Loucy (cell line): ENCODE results near the gene OLFM1.

Source experiments
- H2AFZ ChIP-seq: fragments of 200-600 bp; sonication (generic); 2 replicates; pipeline ENCODE4 v1.6.0; 2016; ENCODE audit warnings: antibody characterized with exemption, mild to moderate bottlenecking, low read length, moderate library complexity
- H3F3A ChIP-seq: fragments of 200-600 bp; 2 replicates; pipeline ENCODE4 v1.6.0; 2016; ENCODE audit warnings: antibody characterized with exemption, low read depth, mild to moderate bottlenecking
- H3K27me3 ChIP-seq: fragments of 200-600 bp; sonication (generic); 2 replicates; pipeline ENCODE4 v1.6.1; 2014; ENCODE audit warnings: low read length, mild to moderate bottlenecking; ENCODE audit not compliant: insufficient read depth, poor library complexity, severe bottlenecking
- H3K36me3 ChIP-seq: fragments of 200-600 bp; sonication (generic); 2 replicates; pipeline ENCODE4 v1.6.1; 2016; ENCODE audit warnings: low read length; ENCODE audit not compliant: insufficient read depth
- H3K4me1 ChIP-seq: fragments of 200-600 bp; sonication (generic); 2 replicates; pipeline ENCODE4 v1.5.1; 2014; ENCODE audit warnings: low read length, mild to moderate bottlenecking; ENCODE audit not compliant: insufficient read depth, poor library complexity, severe bottlenecking
- H3K4me2 ChIP-seq: fragments of 200-600 bp; sonication (generic); 2 replicates; pipeline ENCODE4 v1.6.0; 2014; ENCODE audit warnings: antibody characterized with exemption, low read length, low read depth, mild to moderate bottlenecking; ENCODE audit not compliant: poor library complexity, severe bottlenecking
- H3K4me3 ChIP-seq: fragments of 200-600 bp; sonication (generic); 2 replicates; pipeline ENCODE4 v1.5.1; 2014; ENCODE audit warnings: low read length, mild to moderate bottlenecking, mixed read lengths; ENCODE audit not compliant: poor library complexity, severe bottlenecking
- H3K79me2 ChIP-seq: fragments of 200-600 bp; sonication (generic); 2 replicates; pipeline ENCODE4 v1.6.1; 2014; ENCODE audit warnings: low read length; ENCODE audit not compliant: insufficient read depth
- H3K9ac ChIP-seq: fragments of 200-600 bp; sonication (generic); 2 replicates; pipeline ENCODE4 v1.6.0; 2014; ENCODE audit warnings: mild to moderate bottlenecking, low read depth, low read length, moderate library complexity; ENCODE audit not compliant: poor library complexity, severe bottlenecking
- H3K9me2 ChIP-seq: fragments of 200-600 bp; sonication (generic); replicated peaks from 2 replicates; pipeline ENCODE4 v1.6.1; 2016; ENCODE audit warnings: low read depth, low read length, mixed read lengths
- H3K9me3 ChIP-seq: fragments of 200-600 bp; sonication (generic); 2 replicates; pipeline ENCODE4 v1.6.1; 2014; ENCODE audit warnings: mild to moderate bottlenecking, antibody characterized with exemption, low read length, low read depth; ENCODE audit not compliant: insufficient read depth
- H4K20me1 ChIP-seq: fragments of 200-600 bp; sonication (generic); 2 replicates; pipeline ENCODE4 v1.6.0; 2014; ENCODE audit warnings: antibody characterized with exemption, low read length, mild to moderate bottlenecking; ENCODE audit not compliant: insufficient read depth, poor library complexity, severe bottlenecking
- CTCF ChIP-seq: fragments of 200-600 bp; sonication (generic); conservative IDR thresholded peaks from 2 replicates; pipeline ENCODE4 v1.5.1; 2014; ENCODE audit warnings: mild to moderate bottlenecking, antibody characterized with exemption, low read length
- EZH2phosphoT487 ChIP-seq: fragments of 200-600 bp; IDR thresholded peaks from 2 replicates; pipeline ENCODE4 v1.6.1; 2018; ENCODE audit warnings: antibody characterized with exemption, mild to moderate bottlenecking, moderate library complexity, borderline replicate concordance

OLFM1 gene

GRCh38 chr9:135076143-135076875, 11.2 kb upstream of the OLFM1 start:
- no peaks in the 10 kb centered on the region for H3K9me2 ChIP-seq
- H3K79me2 ChIP-seq = no peaks in the 10 kb centered on the region
- TF ChIP-seq EZH2phosphoT487 = no peak
- no peak for TF ChIP-seq CTCF
- H3K36me3 ChIP-seq = no peaks in the 10 kb centered on the region
- H3F3A ChIP-seq = no peaks in the 10 kb centered on the region
- H3K4me3 ChIP-seq = no peak overlapping the region
- no peaks in the 10 kb centered on the region for H3K27me3 ChIP-seq
- no peak overlapping the region for H2AFZ ChIP-seq
- no peaks in the 10 kb centered on the region for H3K4me1 ChIP-seq
- H3K4me2 ChIP-seq = no peak overlapping the region
- H3K9ac ChIP-seq = no peak overlapping the region
- H4K20me1 ChIP-seq = no peaks in the 10 kb centered on the region
- H3K9me3 ChIP-seq = no peaks in the 10 kb centered on the region

GRCh38 chr9:135076876-135077430, 10.5 kb upstream of the OLFM1 start:
- H3K4me1 ChIP-seq = no peaks in the 10 kb centered on the region
- no peaks in the 10 kb centered on the region for H3K9me3 ChIP-seq
- no peak overlapping the region for H3K4me3 ChIP-seq
- no peak overlapping the region for H3K9ac ChIP-seq
- H3K27me3 ChIP-seq = no peaks in the 10 kb centered on the region
- H3F3A ChIP-seq = no peaks in the 10 kb centered on the region
- H3K79me2 ChIP-seq = no peaks in the 10 kb centered on the region
- H4K20me1 ChIP-seq = no peaks in the 10 kb centered on the region
- no peak overlapping the region for H3K4me2 ChIP-seq
- H3K9me2 ChIP-seq = no peaks in the 10 kb centered on the region
- TF ChIP-seq CTCF = no peak
- no peak for TF ChIP-seq EZH2phosphoT487
- H3K36me3 ChIP-seq = no peaks in the 10 kb centered on the region
- no peak overlapping the region for H2AFZ ChIP-seq

GRCh38 chr9:135077497-135078200, 9.8 kb upstream of the OLFM1 start:
- Histone ChIP-seq H3K79me2 (no peaks in the 10 kb centered on the region), H3K36me3 (no peaks in the 10 kb centered on the region), H3K9me3 (no peaks in the 10 kb centered on the region), H3K27me3 (no peaks in the 10 kb centered on the region), H3K9me2 (no peaks in the 10 kb centered on the region), H4K20me1 (no peaks in the 10 kb centered on the region), H3K9ac (no peak overlapping the region), H3K4me3 (no peak overlapping the region), H2AFZ (no peak overlapping the region), H3K4me1 (no peaks in the 10 kb centered on the region), H3F3A (no peaks in the 10 kb centered on the region), H3K4me2 (no peak overlapping the region)
- no peak for TF ChIP-seq EZH2phosphoT487
- TF ChIP-seq CTCF = no peak
